Fibroblast of lung (primary cell): Measurements from ENCODE around the gene HM13. TPM values are rescaled to one million over a fixed set of nuclear protein-coding genes. Genes with fewer than 3 reads are reported as not detected.

ENCODE experiments used
- DNase-seq, 2 donors: peaks; one replicate each; pipeline versions ENCODE4 v3.0.0 to v3.0.0-alpha.2; 2010; ENCODE audit warnings: low read depth in 2 of 2
- H2AFZ ChIP-seq: 2 replicates; pipeline ENCODE4 v1.5.1; 2012; ENCODE audit warnings: low read length, control low read depth, inconsistent platforms
- H3K27ac ChIP-seq: 2 replicates; pipeline ENCODE4 v1.5.1; 2011; ENCODE audit warnings: low read length, control low read depth; ENCODE audit not compliant: insufficient read depth
- H3K27me3 ChIP-seq: 2 replicates; pipeline ENCODE4 v1.5.1; 2011; ENCODE audit warnings: mild to moderate bottlenecking, low read length; ENCODE audit not compliant: control insufficient read depth, insufficient read depth
- H3K36me3 ChIP-seq: 2 replicates; pipeline ENCODE4 v1.5.1; 2011; ENCODE audit warnings: low read length; ENCODE audit not compliant: control insufficient read depth, insufficient read depth
- H3K4me1 ChIP-seq: 2 replicates; pipeline ENCODE4 v1.5.1; 2011; ENCODE audit warnings: low read length; ENCODE audit not compliant: control insufficient read depth, insufficient read depth; ENCODE audit errors: extremely low read depth
- H3K4me2 ChIP-seq: 2 replicates; pipeline ENCODE4 v1.5.1; 2011; ENCODE audit warnings: low read length, control low read depth; ENCODE audit not compliant: insufficient read depth; ENCODE audit errors: extremely low read depth
- H3K4me3 ChIP-seq, 4 experiments: fragments of 200-600 bp in 1 of 4; sonication (generic) in 1 of 4; replicated peaks in 1 of 4; 2 replicates each; pipeline ENCODE4 v1.5.1; 2011 to 2016; ENCODE audit warnings: low read length in 4 of 4, low read depth in 3 of 4, mild to moderate bottlenecking in 3 of 4, control low read depth in 2 of 4, inconsistent platforms in 1 of 4, mixed read lengths in 1 of 4; ENCODE audit not compliant: insufficient read depth in 1 of 4; ENCODE audit errors: control extremely low read depth in 1 of 4
- H3K79me2 ChIP-seq: 2 replicates; pipeline ENCODE4 v1.5.1; 2012; ENCODE audit warnings: mild to moderate bottlenecking, low read length, inconsistent platforms; ENCODE audit not compliant: control insufficient read depth, insufficient read depth
- H3K9ac ChIP-seq: 2 replicates; pipeline ENCODE4 v1.5.1; 2011; ENCODE audit warnings: mild to moderate bottlenecking, low read length, control low read depth; ENCODE audit not compliant: insufficient read depth
- H3K9me3 ChIP-seq: 2 replicates; pipeline ENCODE4 v1.5.1; 2012; ENCODE audit warnings: low read depth, low read length; ENCODE audit not compliant: control insufficient read depth, insufficient read depth
- H4K20me1 ChIP-seq: 2 replicates; pipeline ENCODE4 v1.5.1; 2011; ENCODE audit warnings: low read length; ENCODE audit not compliant: control insufficient read depth, insufficient read depth; ENCODE audit errors: extremely low read depth
- EZH2 ChIP-seq: IDR thresholded peaks from 2 replicates; pipeline ENCODE4 v1.5.1; 2012; ENCODE audit warnings: low read length, control low read depth, mild to moderate bottlenecking; ENCODE audit errors: missing control alignments
- polyA plus RNA-seq, 2 donors: library from polyadenylated mRNA; depleted of rRNA in 1 of 2; stranded (reverse) in 1 of 2; unstranded in 1 of 2; fragments of >200 nt; gene quantifications; 2 replicates each; pipeline ENCODE4 v1.2.1, GENCODE V29; 2011 to 2012; ENCODE audit warnings: missing spikeins in 1 of 2
- total RNA-seq: library from RNA; depleted of rRNA; stranded (reverse); fragments of >200 nt; gene quantifications from 2 replicates; pipeline ENCODE4 v1.2.1, GENCODE V29; 2014
- TF ChIP-seq, protein P1 (sequence below), 2 donors: IDR thresholded peaks in 1 of 2; conservative IDR thresholded peaks in 1 of 2; 1 replicate in 1 of 2; 2 replicates in 1 of 2; pipeline ENCODE4 v1.5.1; 2011 to 2012; ENCODE audit warnings: low read length in 2 of 2, control low read depth in 1 of 2, inconsistent platforms in 1 of 2, low read depth in 1 of 2, mild to moderate bottlenecking in 1 of 2

The HM13 gene
- total and polyA plus RNA-seq, 2 donors (not counting 1 experiment from before 2014, with no cell fraction given): 52.5 to 157 TPM

DNA sequence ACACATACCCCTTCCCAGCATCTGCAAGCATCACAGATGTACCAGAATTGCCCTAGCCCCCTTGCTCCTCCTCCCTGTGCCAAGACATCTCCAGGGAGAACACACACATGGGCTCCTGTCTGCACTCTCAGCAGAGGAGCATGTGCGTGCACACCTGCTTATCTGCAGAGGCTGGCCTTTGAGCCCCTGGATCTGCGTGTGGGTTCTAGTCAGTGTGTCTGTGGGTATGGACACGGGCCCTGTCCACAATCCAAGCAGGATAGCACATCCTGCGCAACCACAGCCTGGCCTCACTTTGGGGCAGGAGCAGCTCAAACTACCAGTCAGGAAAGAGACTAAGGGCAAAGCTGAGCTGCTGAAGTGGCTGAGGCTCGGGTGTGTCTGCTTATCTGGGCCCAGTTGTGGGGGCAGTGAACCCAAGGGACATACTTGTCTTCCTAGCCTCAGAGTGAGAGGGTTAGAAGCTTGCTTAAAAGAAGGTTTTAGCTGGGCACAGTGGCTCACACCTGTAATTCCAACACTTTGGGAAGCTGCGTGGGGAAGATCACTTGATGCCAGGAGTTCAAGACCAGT, 41.0 kb downstream of the HM13 start:
- peaks cover 14% of the 10 kb centered on the region for H3K4me1 ChIP-seq
- no peaks in the 10 kb centered on the region for H4K20me1 ChIP-seq
- no peaks in the 10 kb centered on the region for H3K27me3 ChIP-seq
- H3K9me3 ChIP-seq: no peaks in the 10 kb centered on the region
- H2AFZ ChIP-seq: no peak overlapping the region
- H3K4me2 ChIP-seq: no peak overlapping the region
- H3K27ac ChIP-seq: no peak overlapping the region
- no peak for TF ChIP-seq EZH2
- TF ChIP-seq, protein P1, sequence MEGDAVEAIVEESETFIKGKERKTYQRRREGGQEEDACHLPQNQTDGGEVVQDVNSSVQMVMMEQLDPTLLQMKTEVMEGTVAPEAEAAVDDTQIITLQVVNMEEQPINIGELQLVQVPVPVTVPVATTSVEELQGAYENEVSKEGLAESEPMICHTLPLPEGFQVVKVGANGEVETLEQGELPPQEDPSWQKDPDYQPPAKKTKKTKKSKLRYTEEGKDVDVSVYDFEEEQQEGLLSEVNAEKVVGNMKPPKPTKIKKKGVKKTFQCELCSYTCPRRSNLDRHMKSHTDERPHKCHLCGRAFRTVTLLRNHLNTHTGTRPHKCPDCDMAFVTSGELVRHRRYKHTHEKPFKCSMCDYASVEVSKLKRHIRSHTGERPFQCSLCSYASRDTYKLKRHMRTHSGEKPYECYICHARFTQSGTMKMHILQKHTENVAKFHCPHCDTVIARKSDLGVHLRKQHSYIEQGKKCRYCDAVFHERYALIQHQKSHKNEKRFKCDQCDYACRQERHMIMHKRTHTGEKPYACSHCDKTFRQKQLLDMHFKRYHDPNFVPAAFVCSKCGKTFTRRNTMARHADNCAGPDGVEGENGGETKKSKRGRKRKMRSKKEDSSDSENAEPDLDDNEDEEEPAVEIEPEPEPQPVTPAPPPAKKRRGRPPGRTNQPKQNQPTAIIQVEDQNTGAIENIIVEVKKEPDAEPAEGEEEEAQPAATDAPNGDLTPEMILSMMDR (conservative IDR thresholded peaks at IDR 0.05 in 1 of 2, IDR thresholded peaks at IDR 0.05 in 1 of 2; ENCODE audit: low read depth in 1 of 2, low read length in 2 of 2): no peak
- H3K4me3 ChIP-seq: no peak overlapping the region
- H3K9ac ChIP-seq: no peak overlapping the region
- no peak for DNase-seq
- peaks cover 20% of the 10 kb centered on the region for H3K36me3 ChIP-seq
- H3K79me2 ChIP-seq: no peaks in the 10 kb centered on the region

DNA sequence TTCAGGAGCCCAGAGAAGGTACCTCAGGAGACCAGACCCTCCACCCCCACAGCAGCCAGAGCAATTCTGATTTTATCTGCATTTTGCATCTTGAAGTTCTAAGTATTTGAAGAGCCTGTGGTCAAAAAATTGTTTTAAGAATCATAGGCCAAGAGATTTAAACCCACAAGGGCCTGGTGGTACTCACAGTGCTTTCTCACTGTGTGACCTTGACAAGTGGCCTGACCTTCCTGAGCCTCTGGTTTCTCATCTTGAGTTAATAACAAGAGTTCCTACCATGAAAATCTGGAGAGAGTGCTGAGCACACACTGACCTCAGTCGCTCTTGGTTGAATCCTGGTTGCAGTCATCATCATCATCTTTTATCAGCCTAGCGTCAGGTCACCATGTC, 45.5 kb downstream of the HM13 start:
- no peaks in the 10 kb centered on the region for H3K27me3 ChIP-seq
- H3K4me3 ChIP-seq: no peak overlapping the region
- no peaks in the 10 kb centered on the region for H3K9me3 ChIP-seq
- peak in 1 of 2 donors; percentile 64 for DNase-seq
- H3K79me2 ChIP-seq: no peaks in the 10 kb centered on the region
- peaks cover 32% of the 10 kb centered on the region for H3K4me1 ChIP-seq
- no peak overlapping the region for H3K9ac ChIP-seq
- no peak overlapping the region for H2AFZ ChIP-seq
- H3K27ac ChIP-seq: peak overlapping the region; percentile 97
- H4K20me1 ChIP-seq: no peaks in the 10 kb centered on the region
- H3K4me2 ChIP-seq: no peak overlapping the region
- peaks cover 15% of the 10 kb centered on the region for H3K36me3 ChIP-seq
- TF ChIP-seq EZH2: no peak
- TF ChIP-seq, protein P1 (conservative IDR thresholded peaks at IDR 0.05 in 1 of 2, IDR thresholded peaks at IDR 0.05 in 1 of 2; ENCODE audit: low read depth in 1 of 2, low read length in 2 of 2): no peak

DNA sequence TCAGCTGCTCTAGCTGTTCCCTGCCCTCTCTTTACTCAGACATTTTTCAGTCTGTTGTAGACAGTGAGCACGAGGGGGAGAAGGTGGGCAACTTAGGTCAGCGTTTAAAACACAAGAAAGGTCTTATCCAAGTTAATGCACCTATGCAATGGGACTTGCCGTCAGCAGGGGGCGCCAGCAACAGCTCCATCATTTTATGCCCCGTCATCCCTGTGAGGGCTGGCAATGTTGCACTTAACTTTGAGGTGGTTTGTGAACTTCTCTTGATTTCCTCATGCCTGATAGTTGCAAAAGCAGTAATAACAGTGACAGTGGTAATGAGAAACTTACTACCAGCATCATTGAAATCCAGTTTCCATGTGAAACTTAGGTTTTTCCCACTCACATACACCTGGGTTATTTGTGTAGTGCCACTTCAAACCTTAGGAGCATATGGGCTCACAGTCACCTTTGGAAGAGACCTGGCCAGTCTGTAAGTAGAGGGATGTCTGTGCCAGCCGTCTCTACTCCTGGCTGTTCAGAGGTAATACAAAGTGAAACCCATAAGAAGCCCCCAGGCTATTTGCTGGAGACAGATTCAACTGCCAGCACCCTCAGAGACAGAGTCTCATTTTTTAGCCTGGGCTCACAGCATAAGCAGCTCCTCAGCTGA, 46.0 kb downstream of the HM13 start:
- peak overlapping the region; percentile 57 for H3K9ac ChIP-seq
- H3K36me3 ChIP-seq: peaks cover 12% of the 10 kb centered on the region
- no peaks in the 10 kb centered on the region for H3K79me2 ChIP-seq
- no peaks in the 10 kb centered on the region for H3K9me3 ChIP-seq
- H3K4me1 ChIP-seq: peaks cover 32% of the 10 kb centered on the region
- peak; percentile 78 to 89 for DNase-seq
- no peak overlapping the region for H3K4me2 ChIP-seq
- H4K20me1 ChIP-seq: no peaks in the 10 kb centered on the region
- H3K27ac ChIP-seq: peak overlapping the region; percentile 97
- no peak overlapping the region for H2AFZ ChIP-seq
- no peaks in the 10 kb centered on the region for H3K27me3 ChIP-seq
- no peak overlapping the region for H3K4me3 ChIP-seq
- TF ChIP-seq EZH2: no peak
- TF ChIP-seq, protein P1 (conservative IDR thresholded peaks at IDR 0.05 in 1 of 2, IDR thresholded peaks at IDR 0.05 in 1 of 2; ENCODE audit: low read depth in 1 of 2, low read length in 2 of 2): peak; percentile 82 to 95
